Panc1 (cell line): Measurements from ENCODE around the gene KLC4. TPM values are rescaled to one million over a fixed set of nuclear protein-coding genes. Genes with fewer than 3 reads are reported as not detected.
A peak's percentile ranks its signal among the peaks of the same experiment; 100 is the strongest.

Experiments used
- ATAC-seq: fragments of 200-7000 bp; cut with Tn5 transposase; 2 replicates; pipeline ENCODE4 v1.9.1; 2020; ENCODE audit warnings: mild to moderate bottlenecking, moderate library complexity
- BruUV-seq: library from RNA; stranded (reverse); fragments of 400-500 nt; replicated peaks from 2 replicates; lab custom pipeline; 2021; lab: Mats Ljungman, UMichigan
- CTCF ChIA-PET: fragments of 300-600 bp; sonication (Branson Sonifier 250); formaldehyde crosslinking; loops from one replicate; lab custom pipeline; 2022; ENCODE audit warnings: antibody characterized with exemption; lab: Charles Lee
- POLR2A ChIA-PET: fragments of 300-600 bp; sonication (Branson Sonifier 250); formaldehyde crosslinking; loops from one replicate; lab custom pipeline; 2022; ENCODE audit warnings: antibody characterized with exemption; lab: Charles Lee
- DNase-seq: peaks from one replicate; pipeline ENCODE4 v3.0.0-alpha.2; 2010; ENCODE audit warnings: low read depth, low spot score
- H3K27ac ChIP-seq: 2 replicates; pipeline ENCODE4 v1.5.1; 2011; ENCODE audit warnings: mild to moderate bottlenecking, low read length, inconsistent platforms
- H3K27me3 ChIP-seq: fragments of 200-500 bp; sonication (Bioruptor generic); 2 replicates; pipeline ENCODE4 v1.6.0; 2014; ENCODE audit warnings: low read length, inconsistent platforms; ENCODE audit not compliant: control insufficient read depth, insufficient read depth
- H3K36me3 ChIP-seq: fragments of 200-500 bp; sonication (Bioruptor generic); 2 replicates; pipeline ENCODE4 v1.5.1; 2014; ENCODE audit warnings: inconsistent platforms, mild to moderate bottlenecking, low read length, moderate library complexity; ENCODE audit not compliant: control insufficient read depth, insufficient read depth
- H3K4me1 ChIP-seq: 2 replicates; pipeline ENCODE4 v1.5.1; 2011; ENCODE audit warnings: inconsistent platforms, mild to moderate bottlenecking, low read length, moderate library complexity; ENCODE audit not compliant: control insufficient read depth, insufficient read depth
- H3K4me3 ChIP-seq, 2 experiments: 2 replicates each; pipeline ENCODE4 v1.5.1; 2011 to 2012; ENCODE audit warnings: low read depth in 2 of 2, low read length in 2 of 2, mild to moderate bottlenecking in 2 of 2, inconsistent platforms in 1 of 2, moderate library complexity in 1 of 2
- H3K9me3 ChIP-seq: fragments of 200-500 bp; sonication (Bioruptor generic); 2 replicates; pipeline ENCODE4 v1.5.1; 2014; ENCODE audit warnings: low read depth, mild to moderate bottlenecking, inconsistent platforms, low read length, moderate library complexity; ENCODE audit not compliant: control insufficient read depth, insufficient read depth
- CTCF ChIP-seq: fragments of 450-650 bp; IDR thresholded peaks from 2 replicates; pipeline ENCODE4 v1.5.1; 2017; ENCODE audit warnings: mild to moderate bottlenecking
- POLR2AphosphoS5 ChIP-seq: IDR thresholded peaks from 2 replicates; pipeline ENCODE4 v1.6.1; 2012; ENCODE audit warnings: mild to moderate bottlenecking, low read depth, low read length, moderate library complexity
- SIN3A ChIP-seq: IDR thresholded peaks from 2 replicates; pipeline ENCODE4 v1.6.1; 2012; ENCODE audit warnings: low read depth, mild to moderate bottlenecking, low read length, moderate library complexity, borderline replicate concordance; ENCODE audit not compliant: insufficient read depth
- TCF7L2 ChIP-seq: IDR thresholded peaks from 2 replicates; pipeline ENCODE4 v1.6.1; 2011; ENCODE audit warnings: mild to moderate bottlenecking, low read depth, low read length, inconsistent platforms
- in situ Hi-C: cut with HindIII; loops from 2 replicates; pipeline ENCODE4 v1.10.0; 2016; ENCODE audit warnings: low sequenced_read_pairs, low pct_unique_long_range_greater_than_20kb
- intact Hi-C: fragments of 100-400 bp; cut with micrococcal nuclease; formaldehyde crosslinking; loops from one replicate; pipeline ENCODE4 v1.10.0; 2022; ENCODE audit not compliant: unreplicated experiment
- total RNA-seq: library from RNA; stranded (reverse); gene quantifications from one replicate; pipeline ENCODE4 v1.2.1, GENCODE V29; 2021; ENCODE audit not compliant: unreplicated experiment
- TF ChIP-seq, protein P1 (sequence below), 2 experiments: IDR thresholded peaks; 2 replicates each; pipeline ENCODE4 v1.6.1; 2011 to 2012; ENCODE audit warnings: low read depth in 2 of 2, control low read depth in 1 of 2, low read length in 1 of 2, mild to moderate bottlenecking in 1 of 2, moderate library complexity in 1 of 2; ENCODE audit not compliant: insufficient read depth in 1 of 2

The KLC4 gene
- total RNA-seq, 1 experiment from 2014 or later: 22.6 TPM

DNA sequence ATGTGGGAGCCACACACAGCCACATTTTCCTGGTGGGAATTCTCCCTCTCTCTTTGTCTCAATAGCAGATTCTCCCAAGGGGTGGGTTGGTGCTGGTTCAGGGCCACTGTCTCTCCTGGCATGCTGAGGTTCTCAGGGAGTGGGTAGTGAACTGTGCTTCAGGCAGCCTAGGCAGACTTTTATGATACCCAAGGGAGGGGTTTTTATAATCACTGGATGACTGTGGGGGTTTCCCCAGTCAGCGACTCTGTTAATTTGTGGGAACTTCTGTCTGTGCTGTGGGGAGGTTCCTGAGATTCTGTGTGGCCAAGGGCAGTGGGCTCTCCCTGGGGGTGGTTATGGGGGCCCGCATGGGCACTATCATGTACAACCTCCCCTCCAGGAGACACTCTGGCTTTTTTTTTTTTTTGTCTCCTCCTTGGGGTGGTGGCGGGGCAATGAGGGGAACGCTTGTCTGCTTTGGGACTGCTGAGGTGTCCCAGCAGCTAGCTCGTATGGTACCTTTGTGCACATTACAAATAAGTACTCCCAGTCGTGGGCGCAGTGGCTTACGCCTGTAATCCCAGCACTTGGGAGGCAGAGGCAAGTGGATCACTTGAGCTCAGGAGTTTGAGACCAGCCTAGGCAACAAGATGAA is 26.7 kb downstream of the KLC4 start:
- POLR2A ChIA-PET: interaction anchor here (0.7 kb wide), 1 partner anchor 525 kb away, joined by 3 read pairs; no protein-coding TSS in a partner anchor
- intact Hi-C loops: no loop called here
- CTCF ChIA-PET: no interaction called here
- no peak for DNase-seq
- no TSS peak for BruUV-seq
- H3K9me3 ChIP-seq: no peaks in the 10 kb centered on the region
- in situ Hi-C loops: no loop called here
- no peak overlapping the region for H3K4me3 ChIP-seq
- H3K27me3 ChIP-seq: no peaks in the 10 kb centered on the region
- no peaks in the 10 kb centered on the region for H3K36me3 ChIP-seq
- peaks cover 67% of the 10 kb centered on the region for H3K4me1 ChIP-seq
- no peak for ATAC-seq
- TF ChIP-seq, protein P1, sequence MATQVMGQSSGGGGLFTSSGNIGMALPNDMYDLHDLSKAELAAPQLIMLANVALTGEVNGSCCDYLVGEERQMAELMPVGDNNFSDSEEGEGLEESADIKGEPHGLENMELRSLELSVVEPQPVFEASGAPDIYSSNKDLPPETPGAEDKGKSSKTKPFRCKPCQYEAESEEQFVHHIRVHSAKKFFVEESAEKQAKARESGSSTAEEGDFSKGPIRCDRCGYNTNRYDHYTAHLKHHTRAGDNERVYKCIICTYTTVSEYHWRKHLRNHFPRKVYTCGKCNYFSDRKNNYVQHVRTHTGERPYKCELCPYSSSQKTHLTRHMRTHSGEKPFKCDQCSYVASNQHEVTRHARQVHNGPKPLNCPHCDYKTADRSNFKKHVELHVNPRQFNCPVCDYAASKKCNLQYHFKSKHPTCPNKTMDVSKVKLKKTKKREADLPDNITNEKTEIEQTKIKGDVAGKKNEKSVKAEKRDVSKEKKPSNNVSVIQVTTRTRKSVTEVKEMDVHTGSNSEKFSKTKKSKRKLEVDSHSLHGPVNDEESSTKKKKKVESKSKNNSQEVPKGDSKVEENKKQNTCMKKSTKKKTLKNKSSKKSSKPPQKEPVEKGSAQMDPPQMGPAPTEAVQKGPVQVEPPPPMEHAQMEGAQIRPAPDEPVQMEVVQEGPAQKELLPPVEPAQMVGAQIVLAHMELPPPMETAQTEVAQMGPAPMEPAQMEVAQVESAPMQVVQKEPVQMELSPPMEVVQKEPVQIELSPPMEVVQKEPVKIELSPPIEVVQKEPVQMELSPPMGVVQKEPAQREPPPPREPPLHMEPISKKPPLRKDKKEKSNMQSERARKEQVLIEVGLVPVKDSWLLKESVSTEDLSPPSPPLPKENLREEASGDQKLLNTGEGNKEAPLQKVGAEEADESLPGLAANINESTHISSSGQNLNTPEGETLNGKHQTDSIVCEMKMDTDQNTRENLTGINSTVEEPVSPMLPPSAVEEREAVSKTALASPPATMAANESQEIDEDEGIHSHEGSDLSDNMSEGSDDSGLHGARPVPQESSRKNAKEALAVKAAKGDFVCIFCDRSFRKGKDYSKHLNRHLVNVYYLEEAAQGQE (IDR thresholded peaks at IDR 0.05; ENCODE audit: insufficient read depth in 1 of 2, low read depth in 2 of 2, low read length in 1 of 2): no peak
- TF ChIP-seq POLR2AphosphoS5 (no peak), SIN3A (no peak), TCF7L2 (no peak), CTCF (no peak)
- H3K27ac ChIP-seq: peak overlapping the region; percentile 52; the same call in 1 of the 2 replicates

- intact Hi-C loops (no loop called here), in situ Hi-C loops (no loop called here)
- DNase-seq: no peak
- TF ChIP-seq TCF7L2 (no peak), POLR2AphosphoS5 (no peak), CTCF (no peak), SIN3A (no peak)
- TF ChIP-seq, protein P1 (IDR thresholded peaks at IDR 0.05; ENCODE audit: insufficient read depth in 1 of 2, low read depth in 2 of 2, low read length in 1 of 2): no peak
- Histone ChIP-seq H3K27ac (peak overlapping the region; percentile 97), H3K4me3 (no peak overlapping the region), H3K27me3 (no peaks in the 10 kb centered on the region), H3K36me3 (no peaks in the 10 kb centered on the region), H3K9me3 (no peaks in the 10 kb centered on the region), H3K4me1 (peaks cover 68% of the 10 kb centered on the region)
- ATAC-seq: peak; percentile 22; the same call in 1 of the 2 replicates
- BruUV-seq: no TSS peak
- ChIA-PET POLR2A (interaction anchor here (0.6 kb wide), 1 partner anchor 9 kb away, joined by 18 read pairs; no protein-coding TSS in a partner anchor), CTCF (no interaction called here)
Observed at GRCh38 chr6:43088654-43089056, 29.2 kb downstream of the KLC4 start.
